GM18870 (cell line): ENCODE results near the gene PCDHA10.

Source experiments
- ATAC-seq: cut with Tn5 transposase; IDR thresholded peaks from one replicate; pipeline ENCODE4 v1.9.1; 2021; ENCODE audit warnings: moderate library complexity; ENCODE audit not compliant: unreplicated experiment

PCDHA10 gene

GRCh38 chr5:140881889-140882590, 26.3 kb downstream of the PCDHA10 start, which contains the start of gene PCDHA13:
TSS of gene PCDHA13 (plus strand) at chr5:140882124. CDS start at chr5:140882269, 145 bp downstream.
- no peak for ATAC-seq

- no peak for ATAC-seq
Observed at GRCh38 chr5:140882591-140882899, 26.8 kb downstream of the PCDHA10 start.

GRCh38 chr5:140883373-140883772, 27.7 kb downstream of the PCDHA10 start:
- no peak for ATAC-seq

GRCh38 chr5:140883927-140884697, 28.4 kb downstream of the PCDHA10 start:
- ATAC-seq, result no peak

GRCh38 chr5:140916325-140916724, 60.6 kb downstream of the PCDHA10 start:
- no peak for ATAC-seq
